GM21360 (cell line): ENCODE data around the gene SELE.

Experiments
- ATAC-seq: cut with Tn5 transposase; IDR thresholded peaks from one replicate; pipeline ENCODE4 v1.9.1; 2021; ENCODE audit warnings: mild to moderate bottlenecking, moderate library complexity; ENCODE audit not compliant: unreplicated experiment

The SELE gene, protein sequence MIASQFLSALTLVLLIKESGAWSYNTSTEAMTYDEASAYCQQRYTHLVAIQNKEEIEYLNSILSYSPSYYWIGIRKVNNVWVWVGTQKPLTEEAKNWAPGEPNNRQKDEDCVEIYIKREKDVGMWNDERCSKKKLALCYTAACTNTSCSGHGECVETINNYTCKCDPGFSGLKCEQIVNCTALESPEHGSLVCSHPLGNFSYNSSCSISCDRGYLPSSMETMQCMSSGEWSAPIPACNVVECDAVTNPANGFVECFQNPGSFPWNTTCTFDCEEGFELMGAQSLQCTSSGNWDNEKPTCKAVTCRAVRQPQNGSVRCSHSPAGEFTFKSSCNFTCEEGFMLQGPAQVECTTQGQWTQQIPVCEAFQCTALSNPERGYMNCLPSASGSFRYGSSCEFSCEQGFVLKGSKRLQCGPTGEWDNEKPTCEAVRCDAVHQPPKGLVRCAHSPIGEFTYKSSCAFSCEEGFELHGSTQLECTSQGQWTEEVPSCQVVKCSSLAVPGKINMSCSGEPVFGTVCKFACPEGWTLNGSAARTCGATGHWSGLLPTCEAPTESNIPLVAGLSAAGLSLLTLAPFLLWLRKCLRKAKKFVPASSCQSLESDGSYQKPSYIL

GRCh38 chr1:169733924-169734323 is at the start of gene SELE:
Gene SELE (minus strand): TSS chr1:169734079. CDS start chr1:169733612, 467 bp downstream.
- ATAC-seq: no peak

- ATAC-seq: no peak
Observed at GRCh38 chr1:169782596-169782995, 48.7 kb upstream of the SELE start.

DNA sequence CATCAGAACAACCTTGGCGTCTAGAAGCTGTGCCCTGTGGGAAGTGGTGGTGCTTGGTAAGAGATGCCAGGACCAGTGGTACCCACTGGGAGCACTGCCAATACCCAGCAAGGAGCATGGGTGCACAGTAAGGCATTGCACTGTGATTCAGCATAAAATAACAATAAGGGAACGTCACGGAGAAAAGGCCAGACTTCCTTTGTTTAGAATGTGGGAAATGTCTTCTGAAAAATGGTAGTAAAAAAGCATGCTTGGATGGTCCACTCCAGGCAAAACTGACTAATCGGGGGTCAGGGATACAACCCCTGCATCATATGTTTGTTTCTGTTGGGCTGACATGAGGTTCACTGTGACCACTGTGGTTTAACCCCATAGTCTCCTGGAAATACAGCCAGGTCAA is 46.1 kb upstream of the SELE start:
- no peak for ATAC-seq

DNA sequence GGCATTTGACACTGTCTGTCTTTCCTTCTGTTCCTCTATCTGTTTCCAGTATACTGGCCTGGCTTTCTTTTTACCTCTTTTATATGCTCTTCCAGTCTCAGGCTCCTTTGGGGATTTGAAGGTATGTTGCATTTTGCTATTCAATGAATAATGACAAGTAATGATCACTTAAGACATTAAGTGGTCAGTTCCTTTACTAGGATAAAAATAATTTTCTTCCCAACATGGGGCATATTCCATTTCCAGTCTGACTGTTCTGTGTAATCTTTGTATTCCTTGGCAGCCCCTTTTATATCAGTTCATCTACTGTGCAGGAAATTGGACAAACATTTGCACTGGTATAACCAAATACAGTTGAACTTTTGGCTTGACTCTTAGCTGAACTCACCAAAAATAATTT is 45.3 kb upstream of the SELE start:
- no peak for ATAC-seq

- no peak for ATAC-seq
Observed at GRCh38 chr1:169776440-169776839, 42.6 kb upstream of the SELE start.

- no peak for ATAC-seq
Observed at GRCh38 chr1:169768161-169768560, 34.3 kb upstream of the SELE start.

- no peak for ATAC-seq
Observed at GRCh38 chr1:169765580-169766331, 31.9 kb upstream of the SELE start.

GRCh38 chr1:169764919-169765318 is 31.0 kb upstream of the SELE start:
- ATAC-seq: no peak

DNA sequence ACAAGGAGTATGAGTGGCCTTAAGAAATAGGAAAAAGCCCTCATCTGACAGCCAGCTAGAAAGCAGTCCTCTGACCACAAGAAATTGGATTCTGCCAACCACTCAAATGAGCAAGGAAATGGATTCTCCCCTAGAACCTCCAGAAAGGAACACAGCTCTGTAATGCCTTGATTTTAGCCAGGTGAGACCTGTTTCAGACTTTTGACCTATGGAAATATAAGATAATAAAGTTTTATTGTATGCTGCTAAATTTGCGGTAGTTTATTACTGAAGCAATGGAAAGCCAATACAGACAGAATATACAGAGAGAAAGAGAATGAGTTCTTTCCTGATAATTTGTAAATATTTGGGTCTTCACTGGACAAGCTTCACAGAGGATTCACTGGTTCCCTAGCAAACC is 28.8 kb upstream of the SELE start:
- ATAC-seq: no peak

- ATAC-seq: no peak
Observed at GRCh38 chr1:169759038-169759437, 25.2 kb upstream of the SELE start.

- no peak for ATAC-seq
Observed at GRCh38 chr1:169753549-169753948, 19.7 kb upstream of the SELE start.

- no peak for ATAC-seq
Observed at GRCh38 chr1:169750041-169750440, 16.2 kb upstream of the SELE start.

- ATAC-seq: no peak
Observed at GRCh38 chr1:169746550-169746949, 12.7 kb upstream of the SELE start.

DNA sequence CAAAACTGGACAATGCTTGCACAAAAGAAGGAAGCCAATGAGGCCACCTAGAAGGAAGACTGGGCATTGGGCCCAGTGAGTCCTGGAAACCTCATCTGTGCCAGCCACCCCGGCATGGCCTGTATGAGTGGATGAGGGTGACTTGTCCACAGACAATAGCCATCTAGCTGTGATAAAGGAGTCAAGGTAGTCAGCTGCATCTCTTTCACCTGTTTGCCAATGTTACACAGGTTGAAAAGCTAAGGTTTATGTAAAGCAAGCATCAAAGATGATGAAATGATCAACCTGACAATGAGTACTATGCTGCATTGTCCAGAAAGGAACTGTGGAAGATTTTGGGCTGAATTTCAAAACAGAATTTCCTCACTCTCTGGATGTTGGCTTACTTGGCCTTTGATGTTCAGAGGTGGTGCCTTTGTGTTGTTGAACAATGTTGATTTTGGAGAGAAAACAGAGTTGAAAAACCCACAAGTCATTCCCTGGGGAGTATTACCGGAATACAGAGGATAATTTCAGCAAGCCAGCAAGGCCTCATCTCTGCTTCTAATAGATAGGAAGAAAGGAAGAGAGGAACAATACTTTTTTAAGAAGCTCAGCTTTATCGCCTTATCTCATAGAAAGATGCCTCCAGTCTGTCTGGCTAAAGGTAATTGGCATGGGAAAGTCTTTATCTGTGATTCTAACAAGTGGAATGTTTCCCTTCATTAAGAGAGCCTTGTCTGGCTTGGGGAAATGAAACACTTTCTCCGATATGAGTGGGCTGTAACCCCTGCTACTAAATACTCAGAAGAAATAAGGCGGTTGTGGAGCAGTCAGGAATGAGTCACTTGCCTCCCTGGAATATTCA is 11.4 kb upstream of the SELE start:
- ATAC-seq: no peak

DNA sequence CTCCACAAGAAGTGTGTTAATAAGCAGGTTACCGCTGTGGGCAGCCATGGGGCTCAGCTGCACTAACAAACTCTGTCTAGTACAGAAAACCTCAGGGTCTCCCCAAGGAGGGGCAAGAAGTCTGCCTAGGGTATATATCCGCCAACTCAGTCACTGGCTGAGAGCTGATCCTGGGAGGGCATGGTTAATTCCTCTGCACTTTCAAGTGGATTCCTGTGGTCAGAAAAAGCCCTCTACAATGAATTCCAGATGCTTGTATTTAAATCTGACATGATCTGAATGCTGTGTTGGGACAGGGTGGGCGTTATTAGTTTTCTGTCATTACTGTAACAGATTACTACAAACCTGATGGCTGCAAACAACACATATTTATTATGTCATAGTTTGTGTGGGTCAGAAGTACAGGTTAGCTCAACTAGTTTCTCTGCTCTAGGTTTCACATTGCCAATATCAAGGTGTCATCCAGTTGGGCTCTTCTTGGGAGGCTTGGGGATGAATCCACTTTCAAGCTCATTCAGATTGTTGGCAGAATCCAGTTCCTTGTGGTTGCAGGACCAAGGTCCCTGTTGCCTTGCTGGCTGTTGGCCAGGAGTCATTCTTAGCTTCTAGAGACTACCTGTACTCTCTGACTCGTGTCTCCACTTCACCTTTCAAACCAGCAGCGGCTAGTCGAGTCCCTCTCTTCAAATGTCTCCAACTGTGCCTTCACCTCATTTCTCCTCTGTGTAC is 8.0 kb upstream of the SELE start:
- no peak for ATAC-seq

- no peak for ATAC-seq
Observed at GRCh38 chr1:169739980-169740379, 6.1 kb upstream of the SELE start.

DNA sequence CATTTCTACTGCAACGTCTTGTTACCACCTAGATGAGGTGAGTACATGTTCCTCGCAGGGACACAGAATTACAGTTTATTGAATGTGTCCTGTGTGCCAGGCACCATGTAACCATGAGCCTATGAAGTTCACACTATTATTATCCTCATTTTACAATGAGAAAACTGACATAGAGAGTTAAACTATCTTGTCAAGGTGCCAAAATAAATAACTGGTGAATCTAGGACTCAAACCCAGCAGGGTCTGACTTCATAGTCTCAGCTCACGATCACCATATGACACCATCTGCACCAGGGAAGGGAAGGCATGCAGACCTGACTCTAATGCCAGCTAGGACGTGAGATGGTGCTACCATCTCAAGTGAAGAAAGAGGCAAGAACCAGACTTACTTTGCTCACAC is 2.4 kb downstream of the SELE start:
- no peak for ATAC-seq

GRCh38 chr1:169729991-169730390 is 3.9 kb downstream of the SELE start:
- ATAC-seq: no peak

DNA sequence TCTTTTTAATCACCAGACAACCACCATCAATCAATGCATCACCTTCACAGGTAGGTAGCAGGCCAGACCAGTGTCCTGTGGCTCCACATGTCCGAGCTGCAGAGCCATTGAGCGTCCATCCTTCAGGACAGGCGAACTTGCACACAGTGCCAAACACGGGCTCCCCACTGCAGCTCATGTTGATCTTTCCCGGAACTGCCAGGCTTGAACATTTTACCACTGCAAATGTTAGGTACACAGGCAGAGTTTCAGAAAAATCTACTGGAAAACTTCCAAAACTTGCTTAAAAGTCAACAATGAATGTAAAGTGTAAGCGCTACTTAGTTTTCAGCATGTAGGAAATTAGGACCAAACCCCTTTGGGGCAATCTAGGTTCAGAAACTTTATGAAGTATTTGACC is 6.6 kb downstream of the SELE start:
- ATAC-seq: no peak

GRCh38 chr1:169726851-169727250 is 7.0 kb downstream of the SELE start:
- ATAC-seq: no peak
